ENCODE data around the gene ZNHIT2.

ZNHIT2 gene

GRCh38 chr11:65159012-65159411 lies 41.5 kb upstream of the ZNHIT2 start:
- no peak for TF ChIP-seq CTCF (IDR thresholded peaks at IDR 0.05; ENCODE audit: insufficient read depth, low read length, poor library complexity, severe bottlenecking)
- DNase-seq (ENCODE audit: extremely low read depth, insufficient read length) = peak; percentile 60
- Histone ChIP-seq H3K36me3 (ENCODE audit: control insufficient read depth, insufficient read depth, low read length) (no peaks in the 10 kb centered on the region), H3K4me3 (replicated peaks; ENCODE audit: low read depth, low read length) (no peak overlapping the region), H3K27me3 (replicated peaks; ENCODE audit: control insufficient read depth, insufficient read depth, low read length) (no peaks in the 10 kb centered on the region)

- Histone ChIP-seq H3K4me3 (replicated peaks; ENCODE audit: low read depth, low read length) (no peak overlapping the region), H3K27me3 (replicated peaks; ENCODE audit: control insufficient read depth, insufficient read depth, low read length) (no peaks in the 10 kb centered on the region), H3K36me3 (ENCODE audit: control insufficient read depth, insufficient read depth, low read length) (no peaks in the 10 kb centered on the region)
- DNase-seq (ENCODE audit: extremely low read depth, insufficient read length) = no peak
- TF ChIP-seq CTCF (IDR thresholded peaks at IDR 0.05; ENCODE audit: insufficient read depth, low read length, poor library complexity, severe bottlenecking) = no peak
Measured at GRCh38 chr11:65157336-65157735, 39.8 kb upstream of the ZNHIT2 start.

GRCh38 chr11:65156926-65157325 lies 39.4 kb upstream of the ZNHIT2 start:
- Histone ChIP-seq H3K4me3 (replicated peaks; ENCODE audit: low read depth, low read length) (no peak overlapping the region), H3K36me3 (ENCODE audit: control insufficient read depth, insufficient read depth, low read length) (no peaks in the 10 kb centered on the region), H3K27me3 (replicated peaks; ENCODE audit: control insufficient read depth, insufficient read depth, low read length) (no peaks in the 10 kb centered on the region)
- no peak for DNase-seq (ENCODE audit: extremely low read depth, insufficient read length)
- TF ChIP-seq CTCF (IDR thresholded peaks at IDR 0.05; ENCODE audit: insufficient read depth, low read length, poor library complexity, severe bottlenecking) = no peak

GRCh38 chr11:65156256-65156655 lies 38.8 kb upstream of the ZNHIT2 start:
- H3K36me3 ChIP-seq (ENCODE audit: control insufficient read depth, insufficient read depth, low read length) = no peaks in the 10 kb centered on the region
- no peak for TF ChIP-seq CTCF (IDR thresholded peaks at IDR 0.05; ENCODE audit: insufficient read depth, low read length, poor library complexity, severe bottlenecking)
- H3K4me3 ChIP-seq (replicated peaks; ENCODE audit: low read depth, low read length) = no peak overlapping the region
- H3K27me3 ChIP-seq (replicated peaks; ENCODE audit: control insufficient read depth, insufficient read depth, low read length) = no peaks in the 10 kb centered on the region
- no peak for DNase-seq (ENCODE audit: extremely low read depth, insufficient read length)

GRCh38 chr11:65152122-65152521 lies 34.6 kb upstream of the ZNHIT2 start:
- Histone ChIP-seq H3K4me3 (replicated peaks; ENCODE audit: low read depth, low read length) (no peak overlapping the region), H3K36me3 (ENCODE audit: control insufficient read depth, insufficient read depth, low read length) (no peaks in the 10 kb centered on the region), H3K27me3 (replicated peaks; ENCODE audit: control insufficient read depth, insufficient read depth, low read length) (no peaks in the 10 kb centered on the region)
- DNase-seq (ENCODE audit: extremely low read depth, insufficient read length) = no peak
- TF ChIP-seq CTCF (IDR thresholded peaks at IDR 0.05; ENCODE audit: insufficient read depth, low read length, poor library complexity, severe bottlenecking) = no peak

- TF ChIP-seq CTCF (IDR thresholded peaks at IDR 0.05; ENCODE audit: insufficient read depth, low read length, poor library complexity, severe bottlenecking) = no peak
- H3K4me3 ChIP-seq (replicated peaks; ENCODE audit: low read depth, low read length) = no peak overlapping the region
- H3K36me3 ChIP-seq (ENCODE audit: control insufficient read depth, insufficient read depth, low read length) = no peaks in the 10 kb centered on the region
- H3K27me3 ChIP-seq (replicated peaks; ENCODE audit: control insufficient read depth, insufficient read depth, low read length) = no peaks in the 10 kb centered on the region
- DNase-seq (ENCODE audit: extremely low read depth, insufficient read length) = no peak
Measured at GRCh38 chr11:65151331-65151899, 33.9 kb upstream of the ZNHIT2 start.
